IPS-18c (cell line): ENCODE data around the gene TNRC18.

Source experiments
- H3K4me3 ChIP-seq: 2 replicates; pipeline ENCODE4 v1.7.0; 2013; ENCODE audit warnings: low read depth, mild to moderate bottlenecking, low read length, moderate library complexity; ENCODE audit not compliant: insufficient read depth
- H3K9me3 ChIP-seq: one replicate; pipeline ENCODE4 v1.6.1; 2013; ENCODE audit warnings: mild to moderate bottlenecking, low read length, moderate library complexity; ENCODE audit not compliant: control insufficient read depth, insufficient read depth

The TNRC18 gene

GRCh38 chr7:5351507-5352265 lies 71.9 kb downstream of the TNRC18 start:
- Histone ChIP-seq H3K4me3 (no peak overlapping the region), H3K9me3 (no peaks in the 10 kb centered on the region)

DNA sequence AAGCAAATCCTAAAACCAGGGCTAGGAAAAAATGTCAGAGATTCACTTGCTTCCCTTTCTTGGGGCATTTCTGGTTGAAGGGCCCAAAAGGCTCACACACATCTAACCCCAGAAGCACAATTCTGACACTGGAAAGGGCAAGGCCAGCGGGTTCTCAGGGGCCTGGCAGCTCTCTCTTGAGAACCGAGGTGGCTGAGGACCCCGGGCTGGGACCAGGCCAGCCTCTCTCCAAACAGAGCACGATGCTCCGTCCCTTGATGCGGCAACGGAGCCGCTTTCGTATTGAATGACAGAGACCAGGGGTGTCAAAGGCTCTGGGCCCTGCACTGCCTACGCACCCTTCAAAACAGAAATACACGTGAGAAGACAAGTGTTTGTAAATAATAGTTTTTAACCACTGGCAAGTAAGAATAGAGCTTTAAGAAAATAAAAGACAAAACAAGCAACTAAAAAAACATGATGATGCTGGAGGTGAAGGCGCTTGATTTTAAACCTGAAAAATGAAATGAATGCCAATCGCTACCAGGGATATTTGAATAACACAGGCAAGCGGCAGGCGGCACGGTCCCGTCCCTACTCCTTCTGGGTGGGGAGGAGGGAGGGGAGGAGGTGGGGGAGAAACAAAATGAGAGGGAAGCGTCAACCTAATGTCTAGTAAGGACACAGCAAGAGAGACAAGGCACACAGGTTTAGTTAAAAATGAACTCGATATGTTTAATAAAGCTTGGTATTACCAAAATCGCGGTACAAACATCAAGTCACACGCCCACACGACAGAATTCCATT lies 72.8 kb downstream of the TNRC18 start:
- Histone ChIP-seq H3K4me3 (no peak overlapping the region), H3K9me3 (no peaks in the 10 kb centered on the region)

- no peaks in the 10 kb centered on the region for H3K9me3 ChIP-seq
- H3K4me3 ChIP-seq = no peak overlapping the region
Measured at GRCh38 chr7:5350174-5350463, 73.5 kb downstream of the TNRC18 start.

DNA sequence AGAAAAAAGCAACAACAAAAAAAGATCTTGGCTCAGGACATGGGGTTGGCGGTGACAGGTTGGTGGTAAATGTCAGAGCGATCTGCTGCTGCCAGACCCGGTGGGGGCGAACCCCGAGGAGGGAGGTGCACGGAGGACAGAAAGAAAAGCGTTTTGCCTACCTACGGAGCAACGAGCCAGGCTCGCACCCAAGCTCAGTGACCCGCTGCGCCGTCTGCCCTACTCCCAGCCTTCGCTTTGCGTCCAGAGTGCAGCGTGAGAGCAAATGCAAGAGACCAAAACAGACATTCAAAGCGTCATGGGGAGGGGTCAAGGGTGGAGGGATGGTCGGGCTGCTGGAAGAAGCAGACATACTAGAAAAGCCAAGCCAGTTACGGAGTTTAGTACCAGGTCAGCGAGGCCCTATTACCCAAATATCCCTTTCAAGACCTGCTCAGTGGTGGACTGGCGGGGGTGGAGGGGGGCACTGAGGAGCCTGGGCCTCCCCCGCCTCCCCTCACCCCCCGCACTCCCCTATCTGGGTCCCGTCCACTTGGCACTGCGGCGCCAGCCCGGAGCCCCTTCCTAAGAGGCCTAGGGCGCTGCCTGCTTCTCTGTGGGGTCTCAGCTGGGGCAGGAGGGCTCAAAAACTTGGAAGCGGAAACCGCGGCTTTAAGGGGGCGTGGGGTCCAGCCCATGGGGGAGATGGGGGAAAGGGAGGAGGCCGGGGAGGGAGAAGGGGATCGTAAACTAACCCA lies 74.0 kb downstream of the TNRC18 start:
- Histone ChIP-seq H3K9me3 (no peaks in the 10 kb centered on the region), H3K4me3 (no peak overlapping the region)

DNA sequence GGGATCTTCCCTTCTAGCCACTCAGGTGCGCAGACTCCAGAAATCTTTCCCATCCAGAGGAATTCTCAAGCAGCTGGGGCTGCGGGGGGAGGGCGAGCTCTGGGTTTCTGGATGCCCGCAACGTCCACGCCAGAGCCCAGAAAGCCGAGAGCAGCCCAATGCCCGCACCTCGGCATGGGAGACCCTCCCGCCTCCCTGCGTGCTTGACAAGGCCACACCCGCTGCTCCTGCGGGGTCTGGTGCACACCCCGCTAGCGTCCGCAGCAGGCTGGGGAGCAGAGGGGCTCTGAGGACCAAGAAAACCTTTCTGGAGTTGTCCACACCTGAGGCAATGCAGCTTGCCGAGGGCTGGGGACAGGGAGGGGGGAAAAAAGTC lies 74.6 kb downstream of the TNRC18 start:
- H3K4me3 ChIP-seq = 0 out of 2 replicates have a peak overlapping the region, but pooled peaks have one; percentile 15

DNA sequence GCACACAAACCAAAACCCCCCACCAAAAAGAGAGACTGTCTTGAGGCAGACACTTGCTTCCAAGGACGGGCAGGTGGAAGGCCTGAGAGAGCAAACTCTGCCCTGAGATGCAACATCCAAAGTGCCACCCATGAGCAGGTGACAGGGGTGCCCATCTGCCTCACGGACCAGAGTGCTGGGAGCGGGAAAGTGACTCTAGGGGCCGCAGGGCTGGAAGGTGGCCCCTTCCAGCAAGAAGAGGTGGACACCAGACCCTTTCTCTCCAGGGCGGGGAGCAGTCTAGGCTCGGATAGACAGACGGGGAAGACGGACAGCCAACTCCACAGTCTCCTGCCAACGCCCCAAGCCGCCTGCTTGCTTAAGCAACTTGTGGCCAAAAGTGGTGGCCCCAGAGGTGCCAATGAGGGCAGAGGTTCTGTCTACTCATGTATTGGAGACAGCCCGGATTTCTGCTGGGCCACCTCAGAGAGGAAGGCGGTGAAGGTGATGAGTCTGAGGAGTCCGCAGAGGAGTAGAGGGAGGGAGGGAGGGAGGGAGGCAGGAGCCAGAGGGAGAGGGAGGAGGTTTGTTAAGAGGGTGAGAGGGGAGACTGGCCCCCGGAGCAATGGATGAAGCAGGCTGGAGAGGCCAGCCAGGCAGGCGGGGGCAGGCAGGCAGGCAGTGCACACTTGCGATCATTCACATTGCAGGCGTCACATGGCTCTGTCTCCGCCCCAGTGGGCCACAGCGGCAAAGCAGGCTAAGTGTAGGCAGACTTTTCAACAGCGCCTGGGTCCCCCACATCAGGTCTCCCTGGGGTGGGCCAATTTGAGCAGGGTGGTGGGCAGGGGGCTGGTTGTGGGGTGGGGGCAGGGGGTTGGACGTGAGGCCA lies 75.3 kb downstream of the TNRC18 start:
- Histone ChIP-seq H3K4me3 (no peak overlapping the region), H3K9me3 (peaks cover 4% of the 10 kb centered on the region)

More for the DNA sequence above, 74.6 kb downstream of the TNRC18 start:
- H3K9me3 ChIP-seq = no peaks in the 10 kb centered on the region

GRCh38 chr7:5345671-5346070 lies 78.0 kb downstream of the TNRC18 start:
- H3K4me3 ChIP-seq = no peak overlapping the region
- H3K9me3 ChIP-seq = peaks cover 6% of the 10 kb centered on the region

GRCh38 chr7:5345171-5345570 lies 78.5 kb downstream of the TNRC18 start:
- H3K9me3 ChIP-seq = peaks cover 6% of the 10 kb centered on the region
- no peak overlapping the region for H3K4me3 ChIP-seq

DNA sequence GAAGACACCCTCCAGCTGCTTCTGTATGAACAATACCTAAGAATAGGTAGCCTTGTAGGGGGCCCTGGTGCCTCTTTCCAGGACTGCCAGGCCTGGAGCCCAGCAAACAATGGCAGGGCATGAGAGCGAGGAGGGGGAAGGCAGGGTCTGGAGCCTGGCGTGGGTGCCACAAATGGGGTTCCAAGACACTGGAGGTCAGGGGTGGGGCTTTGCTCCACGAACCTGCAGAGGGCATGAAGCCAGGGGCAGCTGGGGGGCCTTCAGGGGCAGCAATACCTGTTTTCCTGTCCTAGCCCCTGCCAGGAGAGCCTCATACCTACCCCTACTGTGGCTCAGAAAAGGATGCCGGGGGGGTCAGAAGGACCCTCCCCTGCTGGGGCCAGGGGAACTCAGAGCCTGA lies 79.3 kb downstream of the TNRC18 start:
- Histone ChIP-seq H3K4me3 (no peak overlapping the region), H3K9me3 (peaks cover 6% of the 10 kb centered on the region)

DNA sequence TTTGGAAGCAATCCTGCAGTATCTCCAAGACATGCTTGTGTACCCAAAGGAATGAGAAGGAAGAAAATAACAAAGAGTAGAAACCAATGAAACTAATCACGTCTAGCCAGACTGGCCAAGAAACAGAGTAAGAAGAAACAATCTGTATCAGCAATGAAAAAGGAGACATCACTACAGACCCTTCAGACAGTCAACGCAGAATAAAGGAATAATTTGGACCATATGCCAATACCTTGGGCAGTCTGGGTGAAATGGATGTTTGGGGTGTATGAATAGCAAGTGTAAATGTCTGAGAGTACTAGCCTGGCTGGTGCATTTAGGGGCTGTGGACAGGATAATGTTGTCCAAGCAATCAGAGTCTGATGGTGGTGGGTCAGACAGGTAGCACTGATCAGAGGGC lies 79.8 kb downstream of the TNRC18 start:
- H3K4me3 ChIP-seq = no peak overlapping the region
- peaks cover 6% of the 10 kb centered on the region for H3K9me3 ChIP-seq

GRCh38 chr7:5342631-5343030 lies 81.0 kb downstream of the TNRC18 start:
- Histone ChIP-seq H3K4me3 (no peak overlapping the region), H3K9me3 (peaks cover 6% of the 10 kb centered on the region)

DNA sequence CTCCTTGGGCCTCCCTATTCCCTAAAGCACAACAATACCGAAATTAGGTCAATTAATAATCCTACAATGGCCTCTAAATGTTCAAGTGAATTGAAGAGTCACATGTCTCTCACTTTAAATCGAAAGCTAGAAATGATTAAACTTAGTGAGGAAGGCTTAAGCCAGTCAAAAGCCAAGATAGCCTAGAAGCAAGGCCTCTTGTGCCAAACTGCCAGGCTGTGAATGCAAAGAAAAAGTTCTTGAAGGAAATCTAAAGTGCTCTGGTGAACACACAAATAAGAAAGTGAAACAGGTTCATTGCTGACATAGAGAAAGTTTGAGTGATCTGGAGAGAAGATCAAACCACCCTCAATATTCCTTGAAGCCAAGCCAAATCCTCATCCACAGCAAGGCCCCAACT lies 83.7 kb downstream of the TNRC18 start:
- H3K9me3 ChIP-seq = peaks cover 6% of the 10 kb centered on the region
- H3K4me3 ChIP-seq = no peak overlapping the region

DNA sequence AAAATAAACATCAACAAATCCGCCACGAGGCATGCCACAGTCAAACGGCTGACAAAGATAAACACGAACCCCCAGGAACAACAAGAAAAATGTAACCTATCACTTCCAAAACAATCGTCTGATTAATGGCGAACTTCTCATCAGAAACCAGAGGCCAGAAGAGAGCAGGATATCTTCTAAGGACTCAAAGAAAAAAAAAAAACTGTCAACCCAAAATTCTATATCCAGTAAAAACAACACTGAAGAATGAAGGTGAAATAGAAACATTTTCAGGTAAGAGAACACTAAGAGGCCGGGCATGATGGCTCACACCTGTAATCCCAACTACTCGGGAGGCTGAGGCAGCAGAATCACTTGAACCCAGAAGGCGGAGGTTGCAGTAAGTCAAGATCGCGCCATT lies 86.6 kb downstream of the TNRC18 start:
- no peaks in the 10 kb centered on the region for H3K9me3 ChIP-seq

GRCh38 chr7:5334671-5335070 lies 89.0 kb downstream of the TNRC18 start:
- Histone ChIP-seq H3K9me3 (no peaks in the 10 kb centered on the region), H3K4me3 (no peak overlapping the region)

More for the DNA sequence above, 86.6 kb downstream of the TNRC18 start:
- no peak overlapping the region for H3K4me3 ChIP-seq

DNA sequence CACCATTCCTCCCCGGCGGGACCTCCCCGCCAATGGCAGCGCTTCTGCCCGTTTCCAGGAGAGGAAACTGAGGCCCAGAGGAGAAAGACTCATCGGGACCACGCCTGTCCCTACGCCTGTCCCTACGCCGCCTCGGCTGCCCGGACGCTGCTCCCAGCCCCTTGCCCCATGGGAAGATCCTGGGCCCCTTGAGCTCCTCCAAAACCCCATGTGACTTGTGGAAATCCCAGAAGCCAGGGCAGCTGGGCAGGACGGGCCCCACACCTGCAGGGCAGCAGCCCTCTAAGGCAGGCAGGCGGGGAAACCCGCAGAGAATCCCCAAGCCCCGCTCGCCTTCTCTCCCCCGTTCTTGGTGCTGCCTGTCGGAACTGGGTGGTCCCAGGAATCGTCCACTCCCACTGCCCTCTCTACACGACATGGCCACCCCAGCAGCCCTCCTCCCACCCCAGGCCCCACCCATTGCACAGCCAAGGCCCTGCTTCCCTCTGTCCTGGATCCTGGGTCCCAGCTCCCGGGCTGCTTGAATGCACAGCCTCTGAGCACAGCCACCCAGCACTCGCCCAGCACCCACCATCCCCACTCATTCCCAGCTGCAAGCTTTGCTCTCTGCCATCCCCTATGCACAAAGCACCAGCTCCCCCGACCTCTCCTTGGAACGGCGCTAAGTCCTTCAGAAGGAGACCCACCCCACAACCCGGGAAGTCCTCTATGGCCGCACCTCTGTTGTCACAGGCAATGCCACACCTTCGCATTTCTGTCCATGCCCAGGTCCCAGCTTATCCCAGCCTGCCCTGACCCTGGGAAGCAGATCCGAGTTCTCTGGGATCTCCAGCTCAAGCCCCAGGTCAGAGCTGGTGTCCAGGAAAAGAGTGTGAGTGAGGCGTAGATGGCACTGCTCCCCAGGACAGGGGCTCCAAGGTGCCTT lies 90.3 kb downstream of the TNRC18 start:
- H3K9me3 ChIP-seq = no peaks in the 10 kb centered on the region
- H3K4me3 ChIP-seq = no peak overlapping the region

GRCh38 chr7:5332579-5332978 lies 91.1 kb downstream of the TNRC18 start:
- H3K9me3 ChIP-seq = no peaks in the 10 kb centered on the region
- H3K4me3 ChIP-seq = no peak overlapping the region
